ENCODE data around the gene MST1.

Gene MST1

DNA sequence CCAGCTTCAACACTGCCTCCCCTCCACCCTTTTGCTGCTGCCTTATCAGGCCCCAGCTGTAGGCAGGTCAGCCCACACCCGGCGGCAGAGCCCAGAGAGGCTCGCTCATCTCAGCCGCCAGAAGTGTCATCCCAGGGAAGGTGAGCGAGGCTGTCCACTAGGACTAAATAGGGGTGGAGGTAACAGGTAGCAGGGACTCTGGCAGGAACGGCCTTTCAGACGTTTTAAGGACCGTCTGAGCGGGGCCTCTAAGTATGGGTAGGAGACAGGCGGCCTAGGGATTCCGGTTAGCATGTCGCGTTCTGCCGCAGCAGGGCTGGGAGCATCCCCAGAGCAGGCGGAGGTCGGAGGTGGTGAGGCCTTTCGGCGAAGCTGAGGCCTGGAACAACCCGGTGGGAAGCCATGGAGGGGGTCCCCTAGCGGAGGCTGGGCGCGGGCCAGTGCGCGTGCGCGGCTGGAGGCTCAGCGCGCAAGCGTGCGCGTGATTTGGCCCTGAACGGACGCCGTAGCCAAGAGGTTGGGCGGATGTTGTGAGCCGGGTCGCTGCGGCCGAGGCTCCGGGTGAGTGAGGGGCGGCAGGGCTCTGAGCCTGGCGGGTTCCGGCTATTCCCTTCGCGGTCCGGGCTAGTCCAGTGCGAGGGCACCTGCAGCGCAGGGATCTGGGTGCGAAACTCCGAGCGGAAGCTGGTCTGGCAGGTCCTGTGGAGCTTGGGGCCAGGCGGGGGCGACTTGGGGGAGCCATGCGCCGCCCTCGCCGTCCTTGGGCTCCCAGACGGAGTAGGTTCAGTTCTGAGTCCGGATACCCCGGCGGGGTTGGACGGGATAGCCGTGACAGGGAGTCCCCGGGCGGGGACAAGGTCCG lies at the start of gene MST1, which contains the start of gene RNF123:
TSS of gene MST1 (minus strand) at position 429 of the 862 bp plus-strand sequence. CDS start 783 bp downstream, outside the sequence.
TSS of gene RNF123 (plus strand) at position 512 of the 862 bp plus-strand sequence. CDS start 1,609 bp downstream, outside the sequence.
- DNase-seq (ENCODE audit: low read depth in 2 of 2) = peak; percentile 75 to 81

DNA sequence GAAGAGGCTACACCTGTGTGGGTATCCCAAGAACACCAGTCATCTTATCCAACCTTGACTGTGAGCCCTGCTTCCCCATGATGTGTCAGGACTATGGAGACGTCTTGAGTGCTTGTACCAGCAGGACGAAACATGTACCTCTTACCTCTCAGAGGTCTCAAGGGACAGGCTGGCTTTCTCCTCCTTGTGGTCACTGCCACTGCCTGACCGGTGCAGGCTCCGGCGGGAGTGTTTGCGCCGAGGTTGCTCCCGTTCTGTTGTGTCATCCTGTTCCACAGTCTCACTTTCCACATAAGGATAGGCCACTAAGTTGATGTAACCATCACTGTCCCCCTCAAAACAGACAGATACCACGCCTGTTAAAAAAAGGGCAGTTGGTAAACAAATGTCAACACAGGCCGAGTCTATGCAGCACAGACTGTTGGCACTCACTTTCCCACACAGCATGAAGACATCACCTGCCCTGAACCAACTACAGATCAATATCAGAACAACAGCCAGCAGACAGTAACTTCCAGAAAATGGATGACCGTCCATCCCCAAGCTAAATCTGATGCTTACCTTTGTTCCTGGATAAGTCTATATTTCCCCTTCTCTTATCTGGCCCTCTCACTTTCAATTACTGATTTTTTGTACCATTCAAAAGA lies 48.9 kb upstream of the MST1 start:
- DNase-seq (ENCODE audit: low read depth in 2 of 2) = no peak

DNA sequence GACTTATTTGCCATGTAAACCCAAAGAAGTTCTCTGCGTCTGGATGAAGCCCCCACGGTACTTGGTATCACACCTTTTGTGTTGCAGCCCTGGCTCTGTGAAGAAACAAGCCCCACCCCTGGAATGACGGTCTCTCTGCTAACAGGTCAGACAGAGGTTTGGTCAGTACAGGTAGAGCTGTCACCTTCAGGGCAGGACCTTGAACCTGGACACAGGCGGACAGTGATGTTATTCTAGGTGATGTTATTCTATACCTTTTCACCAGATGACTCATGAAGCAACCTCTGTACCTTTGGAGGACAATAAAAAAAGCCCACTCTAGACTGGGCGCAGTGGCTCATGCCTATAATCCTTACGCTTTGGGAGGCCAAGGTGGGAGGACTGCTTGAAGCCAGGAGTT lies 45.5 kb upstream of the MST1 start:
- no peak for DNase-seq (ENCODE audit: low read depth in 2 of 2)

DNA sequence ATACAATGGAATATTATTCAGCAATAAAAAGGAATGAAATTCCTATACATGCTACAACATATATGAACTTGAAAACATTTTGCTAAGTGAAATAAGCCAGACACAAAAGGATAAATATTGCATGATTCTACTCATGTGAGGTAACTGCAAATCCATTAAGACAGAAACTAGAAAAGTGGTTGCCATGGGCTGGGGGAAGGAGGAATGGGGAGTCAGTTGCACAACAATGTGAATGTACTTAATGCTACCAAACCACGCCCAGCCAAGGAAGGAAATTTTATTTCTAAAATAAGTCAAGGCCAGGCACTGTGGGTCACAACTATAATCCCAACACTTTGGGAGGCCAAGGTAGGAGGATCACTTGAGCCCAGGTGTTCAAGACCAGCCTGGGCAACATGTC lies 44.3 kb upstream of the MST1 start:
- DNase-seq (ENCODE audit: low read depth in 2 of 2) = no peak

DNA sequence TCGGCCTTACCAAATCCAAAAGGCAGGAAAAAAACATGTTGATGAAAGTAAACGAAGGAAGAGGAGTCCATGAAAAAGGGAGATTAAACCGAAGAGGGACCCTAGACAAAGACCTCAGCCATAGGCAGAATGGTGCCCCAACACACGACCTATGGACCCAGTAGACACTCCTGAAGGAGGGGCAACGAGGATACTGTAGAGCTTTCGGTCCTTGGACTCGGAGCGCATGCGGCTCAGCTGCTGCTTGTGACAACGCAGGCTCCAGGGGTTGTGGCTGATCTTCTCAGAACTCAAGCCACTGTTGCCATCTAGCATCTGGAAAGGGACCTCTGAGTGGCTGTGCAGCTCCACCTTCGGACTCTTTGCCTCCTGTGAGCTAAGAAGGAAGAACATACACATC lies 43.3 kb upstream of the MST1 start:
- DNase-seq (ENCODE audit: low read depth in 2 of 2) = no peak

DNA sequence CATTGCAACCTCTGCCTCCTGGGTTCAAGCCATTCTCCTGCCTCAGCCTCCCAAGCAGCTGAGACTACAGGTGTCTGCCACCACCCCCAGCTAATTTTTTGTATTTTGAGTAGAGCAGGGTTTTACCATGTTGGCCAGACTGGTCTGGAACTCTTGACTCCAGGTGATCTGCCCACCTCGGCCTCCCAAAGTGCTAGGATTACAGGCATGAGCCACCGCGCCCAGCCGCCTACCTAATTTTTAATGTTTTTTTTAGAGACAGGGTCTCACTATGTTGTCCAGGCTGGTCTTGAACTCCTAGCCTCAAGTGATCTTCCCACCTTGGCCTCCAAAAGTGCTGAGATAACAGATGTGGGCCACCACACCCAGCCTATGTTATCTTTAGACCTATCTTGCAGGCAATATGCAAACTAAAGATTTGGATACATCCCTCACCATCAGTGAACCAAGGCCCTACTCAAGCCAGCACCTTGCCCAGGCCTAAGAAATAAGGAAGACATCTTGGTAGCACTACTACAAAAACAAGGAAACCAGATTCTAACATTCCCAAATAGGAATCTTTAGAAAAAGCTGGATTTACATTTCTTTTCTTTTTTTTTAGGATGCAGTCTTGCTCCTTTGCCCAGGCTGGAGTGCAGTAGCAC lies 40.8 kb upstream of the MST1 start:
- no peak for DNase-seq (ENCODE audit: low read depth in 2 of 2)

DNA sequence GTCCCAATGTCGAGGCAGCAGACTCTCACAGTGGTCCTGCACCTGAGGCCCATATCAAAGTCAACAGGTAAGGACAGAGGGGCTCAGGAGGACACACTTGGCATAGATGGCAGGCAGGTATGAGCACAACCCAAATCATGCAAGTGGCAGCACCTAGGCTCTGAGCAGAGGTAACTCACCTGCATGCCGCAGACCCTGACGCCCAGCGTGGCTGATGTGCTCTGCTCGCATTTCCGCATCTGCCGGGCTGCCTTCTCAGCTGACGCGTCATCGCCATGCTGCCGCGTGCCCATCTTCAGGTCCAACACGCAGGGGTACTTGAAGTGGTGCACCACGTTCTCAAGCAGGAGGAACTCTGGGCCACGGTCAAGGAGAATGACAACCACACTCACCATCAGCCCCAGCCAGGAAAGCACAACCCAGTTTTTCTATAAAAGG lies 38.7 kb upstream of the MST1 start:
- DNase-seq (ENCODE audit: low read depth in 2 of 2) = no peak

DNA sequence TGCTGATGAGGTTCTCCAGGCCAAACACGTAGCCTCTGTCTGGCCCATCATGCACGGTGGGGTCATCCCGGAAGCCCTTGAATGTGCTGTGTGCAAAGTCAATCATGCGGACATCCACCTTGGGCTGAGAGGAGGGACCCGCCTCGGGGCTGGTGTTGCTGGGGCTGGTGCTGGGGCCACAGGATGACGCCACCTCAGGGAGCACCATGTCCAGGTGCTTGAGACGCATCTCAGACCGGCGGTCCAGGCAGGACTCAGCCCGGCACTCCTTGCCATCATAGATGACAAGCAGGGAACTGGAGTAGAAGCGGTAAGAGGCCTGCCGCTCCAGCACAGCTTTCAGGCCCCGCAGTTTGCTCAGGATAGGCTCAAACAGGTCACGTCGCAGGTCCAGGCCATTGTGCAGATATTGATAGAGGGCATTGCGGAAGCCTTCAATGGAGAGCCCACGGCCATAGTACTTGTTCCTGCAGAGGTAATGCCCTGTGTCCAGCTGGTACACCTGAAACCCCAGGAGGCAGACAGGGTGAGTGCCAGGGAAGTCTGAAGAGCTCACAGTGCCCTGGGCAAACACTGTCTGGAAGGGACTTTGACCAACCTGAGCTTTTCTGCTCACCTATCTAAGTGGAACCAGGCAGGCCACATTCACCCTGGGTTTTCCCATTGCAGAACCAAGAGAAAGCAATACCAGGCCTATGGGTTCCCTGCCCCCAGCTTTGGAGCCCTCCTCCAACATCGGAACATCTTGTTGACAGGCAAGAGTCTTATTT lies 38.1 kb upstream of the MST1 start:
- no peak for DNase-seq (ENCODE audit: low read depth in 2 of 2)

DNA sequence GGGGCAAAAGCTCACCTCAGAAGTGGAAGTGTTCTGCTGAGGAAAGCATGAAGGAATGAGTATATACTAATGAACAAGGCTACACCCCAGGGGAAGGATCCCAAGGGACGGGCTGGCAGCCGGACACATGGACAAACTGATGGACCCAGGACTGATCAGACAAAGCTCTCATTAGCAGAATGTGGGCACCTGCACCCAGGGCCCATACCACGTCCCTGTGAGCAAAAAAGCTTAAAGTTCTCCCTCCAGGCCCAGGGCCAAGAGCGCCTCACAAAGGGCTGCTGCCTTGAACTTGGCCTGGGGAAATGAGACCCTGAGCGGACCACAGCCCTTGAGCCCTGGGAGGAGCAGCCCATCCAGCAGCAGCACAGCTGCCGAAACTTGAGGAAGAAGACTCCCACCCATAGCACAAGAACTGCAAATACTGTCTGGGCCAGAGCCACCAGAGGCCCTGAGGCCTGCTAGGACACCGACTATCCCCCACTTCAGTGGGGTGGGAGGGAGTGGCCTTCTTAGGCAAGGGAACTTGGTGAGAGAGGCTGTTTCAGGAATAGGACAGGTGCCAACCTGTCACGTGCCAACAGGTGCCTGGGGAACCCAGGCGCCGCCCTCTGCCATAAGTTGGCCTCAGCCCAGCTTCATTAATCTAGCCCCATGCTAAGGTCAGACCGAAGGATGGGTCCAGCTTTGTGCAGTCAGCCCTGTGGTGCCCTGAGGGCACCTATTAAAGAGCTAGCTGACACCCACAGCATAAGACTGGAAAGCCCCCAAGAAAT lies 36.8 kb upstream of the MST1 start:
- no peak for DNase-seq (ENCODE audit: low read depth in 2 of 2)

DNA sequence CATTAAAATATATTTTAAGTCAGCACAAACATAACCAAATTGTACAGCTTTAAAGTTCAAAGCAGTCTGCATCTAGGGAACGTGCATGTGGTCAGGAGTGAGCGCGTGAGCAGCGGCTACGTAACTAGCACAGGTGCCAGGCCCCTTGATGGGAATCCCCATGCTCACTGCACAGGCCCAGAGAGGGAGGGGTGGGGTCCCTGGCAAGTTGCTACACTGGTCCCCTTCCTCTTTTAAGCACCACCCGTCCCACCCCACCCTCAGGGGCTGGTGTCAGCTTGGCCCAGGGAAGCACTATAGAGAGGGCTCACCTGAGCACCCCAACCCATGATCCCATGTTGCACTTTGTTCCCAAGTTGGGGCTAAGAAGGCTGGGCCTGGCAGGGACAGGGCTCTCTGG lies 35.3 kb upstream of the MST1 start:
- no peak for DNase-seq (ENCODE audit: low read depth in 2 of 2)

DNA sequence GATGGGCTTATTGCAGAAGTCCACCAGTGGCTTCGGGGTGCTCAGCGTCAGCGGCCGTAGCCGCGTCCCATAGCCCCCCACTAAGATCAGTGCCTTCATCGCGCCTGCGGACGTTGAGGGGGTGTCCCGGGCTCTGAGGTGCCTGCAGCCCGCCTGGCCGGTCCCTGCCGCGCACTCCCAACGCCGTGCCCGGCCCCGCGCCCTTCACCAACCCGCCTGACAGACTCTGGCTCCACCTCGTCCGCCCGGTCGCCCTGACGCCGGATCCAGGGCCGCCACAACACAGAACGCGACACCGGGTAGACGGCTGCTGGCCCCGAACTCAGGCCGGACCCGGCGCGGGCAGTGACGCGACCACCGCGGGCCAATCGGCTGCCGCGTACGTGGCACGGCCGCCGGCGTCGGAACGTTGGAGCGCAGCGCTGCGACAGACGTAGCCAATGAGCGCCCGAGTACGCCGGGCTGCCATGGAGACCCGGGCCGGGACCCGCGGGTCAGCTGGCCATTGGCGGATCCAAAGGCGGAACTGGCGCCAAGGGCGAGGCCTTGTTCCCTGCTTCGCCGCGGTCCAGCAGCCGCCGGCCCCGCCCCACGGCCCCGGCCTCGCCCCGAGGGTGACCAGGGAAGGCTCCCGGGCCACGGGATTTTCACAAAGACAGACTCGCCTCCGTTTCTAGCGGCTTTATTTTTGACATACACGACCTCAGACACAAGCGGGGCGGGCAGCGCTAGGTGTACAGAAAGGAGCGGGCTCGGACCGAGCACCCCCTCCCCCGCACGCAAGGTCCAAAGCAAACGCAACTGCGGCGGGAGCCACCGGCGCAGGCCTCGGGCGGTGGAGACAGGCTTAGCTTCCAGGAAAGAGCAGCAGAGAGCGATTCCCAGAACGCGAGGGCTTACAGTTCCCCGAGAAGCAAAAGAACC lies 34.6 kb upstream of the MST1 start, which contains the start of gene GMPPB:
TSS of gene GMPPB (minus strand) at position 324 of the 924 bp plus-strand sequence. CDS start at position 99, 225 bp downstream.
- peak; percentile 82 to 84 for DNase-seq (ENCODE audit: low read depth in 2 of 2)

DNA sequence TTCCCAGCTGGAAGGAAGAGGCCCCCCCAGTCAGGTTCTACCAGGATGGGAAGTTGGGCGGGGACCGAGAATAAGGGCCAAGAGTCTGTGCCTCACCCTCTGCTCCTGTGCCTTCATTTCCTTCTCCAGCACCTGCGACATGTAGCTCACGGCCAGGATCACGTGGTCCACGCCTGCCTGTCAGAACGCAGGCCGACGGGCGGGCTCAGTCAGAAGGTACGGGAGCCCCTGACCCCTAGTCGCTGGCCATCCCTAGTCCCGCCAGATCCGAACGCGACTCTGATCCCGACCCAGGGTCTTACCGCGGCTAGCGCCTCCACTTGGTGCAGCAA lies 34.0 kb upstream of the MST1 start:
- no peak for DNase-seq (ENCODE audit: low read depth in 2 of 2)

DNA sequence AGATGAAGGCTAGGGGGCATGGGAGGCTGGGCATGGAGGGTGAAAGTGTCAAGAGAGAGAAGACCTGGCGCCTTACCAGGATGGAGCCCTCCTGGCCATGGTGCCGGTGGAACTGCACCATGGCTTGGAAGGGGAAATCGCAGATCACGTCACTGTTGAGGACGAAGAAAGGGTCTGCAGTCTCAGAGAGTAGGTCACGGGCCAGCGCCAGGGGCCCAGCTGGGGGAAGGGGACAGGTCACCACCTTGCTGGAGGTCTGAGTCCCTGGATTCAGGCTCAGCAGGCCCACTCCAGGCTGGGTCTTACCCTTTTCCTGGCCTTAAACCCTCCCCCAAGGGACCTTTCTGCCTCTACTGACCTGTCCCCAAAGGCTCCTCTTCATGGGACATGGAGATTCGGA lies 33.6 kb upstream of the MST1 start:
- no peak for DNase-seq (ENCODE audit: low read depth in 2 of 2)

DNA sequence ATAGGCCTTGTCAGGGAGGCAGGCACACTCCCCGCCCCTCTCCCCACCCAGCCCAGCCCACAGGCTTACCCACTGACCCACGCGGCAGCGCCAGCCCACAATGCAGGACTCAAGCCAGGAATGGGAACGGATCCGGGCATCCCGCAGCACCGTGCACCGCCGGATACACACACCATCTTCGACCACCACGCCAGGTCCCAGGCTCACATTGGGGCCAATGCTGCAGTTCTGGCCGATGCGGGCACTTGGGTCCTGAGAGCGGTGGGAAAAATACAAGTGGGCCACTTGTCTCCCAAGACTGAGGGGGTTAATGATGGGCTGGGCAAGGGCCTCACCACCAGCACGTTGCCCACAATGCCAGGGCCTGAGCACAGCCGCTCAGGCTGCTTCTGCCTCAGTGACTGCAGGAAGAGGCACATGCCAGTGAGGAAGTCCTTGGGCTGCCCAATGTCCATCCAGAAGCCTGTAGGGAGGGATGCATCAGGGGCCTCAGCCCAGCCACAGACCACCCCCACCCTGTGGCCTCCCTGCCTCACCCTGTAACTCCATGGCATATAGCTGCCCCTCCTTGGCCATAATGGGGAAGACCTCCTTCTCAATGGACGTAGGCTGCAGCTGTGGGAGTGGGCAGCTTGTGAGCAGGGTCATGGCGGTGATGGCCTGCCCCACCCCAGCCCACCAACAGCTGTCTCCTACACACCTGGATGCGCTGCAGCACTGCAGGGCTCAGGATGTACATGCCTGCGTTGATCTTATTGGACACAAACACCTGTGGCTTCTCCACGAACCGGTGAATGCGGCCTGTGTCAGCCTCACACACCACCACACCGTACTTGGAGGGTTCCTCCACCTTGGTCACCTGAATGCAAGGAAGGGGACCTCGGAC lies 32.9 kb upstream of the MST1 start:
- DNase-seq (ENCODE audit: low read depth in 2 of 2) = no peak

DNA sequence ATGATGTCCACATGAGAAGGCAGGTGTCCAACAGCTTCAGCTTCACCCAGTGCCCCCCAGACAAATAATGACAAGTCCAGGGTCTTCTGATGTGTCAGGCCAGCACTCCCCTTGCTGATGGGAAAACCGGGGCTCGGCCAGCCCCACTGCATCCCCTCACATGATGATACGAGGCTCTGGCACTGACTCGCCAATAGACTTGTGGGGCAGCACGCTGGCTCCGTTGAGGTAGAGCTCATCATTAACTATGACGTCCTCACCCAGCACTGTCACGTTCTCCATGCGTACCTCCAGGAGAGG lies 32.3 kb upstream of the MST1 start:
- DNase-seq (ENCODE audit: low read depth in 2 of 2) = no peak

DNA sequence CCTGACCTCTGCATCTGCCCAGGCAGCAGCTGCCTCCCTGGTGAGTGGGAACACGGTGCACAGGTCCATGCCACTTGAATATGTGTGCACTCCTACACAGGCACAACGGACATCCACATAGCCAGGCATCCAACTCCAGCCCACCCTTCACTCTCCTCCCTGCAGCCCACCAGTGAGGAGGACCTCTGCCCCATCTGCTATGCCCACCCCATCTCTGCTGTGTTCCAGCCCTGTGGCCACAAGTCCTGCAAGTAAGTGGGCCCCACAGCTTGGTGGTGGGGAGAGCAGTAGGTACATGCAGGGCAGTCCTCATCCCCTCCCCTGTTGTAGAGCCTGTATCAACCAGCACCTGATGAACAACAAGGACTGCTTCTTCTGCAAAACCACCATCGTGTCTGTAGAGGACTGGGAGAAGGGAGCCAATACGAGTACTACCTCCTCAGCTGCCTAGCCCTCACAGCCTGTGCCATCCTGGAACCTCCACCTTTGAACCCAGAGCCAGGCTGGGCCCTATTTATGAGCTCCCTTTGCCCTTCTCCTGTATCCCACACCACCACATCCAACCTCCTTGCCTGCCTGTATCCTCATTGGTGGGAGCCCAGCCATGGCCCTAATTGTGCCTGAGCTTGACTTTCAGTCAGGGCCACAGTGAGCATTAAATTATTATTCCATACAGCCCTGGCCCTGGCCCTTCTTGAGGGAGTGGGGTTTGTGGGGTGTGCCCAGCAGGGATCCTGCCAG lies 31.8 kb upstream of the MST1 start:
- no peak for DNase-seq (ENCODE audit: low read depth in 2 of 2)

DNA sequence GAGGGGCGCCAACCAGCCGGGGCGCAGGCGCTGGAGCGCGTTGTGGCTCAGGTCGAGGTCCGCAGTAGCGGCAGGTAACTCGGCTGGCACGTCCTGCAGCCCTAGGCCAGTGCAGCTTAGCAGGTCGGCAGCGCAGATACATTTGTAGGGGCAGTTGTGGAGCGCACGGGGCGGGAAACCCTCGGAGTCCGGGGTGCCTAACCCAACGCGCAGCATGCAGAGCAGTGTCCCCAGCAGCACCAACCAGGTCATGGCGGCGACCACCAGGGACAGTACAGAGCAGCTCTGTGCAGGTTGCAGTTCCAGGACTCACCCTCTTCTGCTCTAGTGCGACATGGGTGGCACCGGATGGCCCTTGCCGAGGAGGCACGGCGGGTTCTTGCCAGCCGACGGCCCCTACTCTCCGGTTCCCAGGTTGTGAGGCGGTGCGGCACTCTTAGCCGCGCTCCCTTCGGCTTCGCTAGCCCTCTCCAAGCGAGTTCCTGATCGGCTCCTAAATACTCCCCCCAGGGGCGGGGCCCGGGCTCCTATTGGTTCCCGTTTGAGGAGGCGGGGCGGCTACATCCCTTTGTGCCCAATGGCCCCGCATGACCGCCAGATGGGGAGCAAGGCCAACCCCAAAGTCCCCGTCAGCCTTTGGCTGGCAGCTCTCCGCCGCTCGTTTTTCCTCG lies 30.1 kb upstream of the MST1 start, which contains the start of gene AMIGO3:
TSS of gene AMIGO3 (minus strand) at position 471 of the 671 bp plus-strand sequence. CDS start at position 252, 219 bp downstream.
- peak; percentile 81 to 83 for DNase-seq (ENCODE audit: low read depth in 2 of 2)

DNA sequence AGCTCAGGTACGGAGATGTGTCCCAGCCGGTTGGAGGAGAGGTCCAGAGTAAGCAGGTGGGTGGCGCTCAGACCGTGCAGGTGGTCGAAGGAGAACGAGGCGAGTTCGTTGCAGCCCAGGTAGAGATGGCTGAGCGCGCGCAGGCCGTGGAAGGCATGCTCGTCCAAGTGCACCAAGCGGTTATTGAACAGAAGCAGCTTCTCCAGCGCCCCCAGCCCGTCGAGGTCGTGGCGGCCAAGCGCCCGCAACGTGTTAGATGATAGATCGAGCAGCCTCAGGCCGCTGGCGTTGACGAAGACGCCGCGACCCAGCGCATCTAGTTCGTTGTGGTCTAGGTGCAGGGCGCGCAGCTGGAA lies 29.6 kb upstream of the MST1 start:
- DNase-seq (ENCODE audit: low read depth in 2 of 2) = no peak

All from fibroblast of skin of left quadriceps (primary cell).